CD4-positive, CD25-positive, alpha-beta regulatory T cell (primary cell): ENCODE data around the gene LAMB1. TPM values are rescaled to one million over a fixed set of nuclear protein-coding genes. Genes with fewer than 3 reads are reported as not detected.
A peak's percentile ranks its signal among the peaks of the same experiment; 100 is the strongest.
"Not testable (repeated sequence)": the region's sequence is repeated elsewhere in the genome, so short reads cannot be mapped to it uniquely, and the experiment has no call there.

Experiments
- ATAC-seq, 2 donors: fragments of 150-1000 bp; cut with Tn5 transposase; one replicate each; pipeline ENCODE4 v1.10.0; 2021; ENCODE audit warnings: low read depth in 2 of 2, moderate number of reproducible peaks in 2 of 2, moderate library complexity in 1 of 2
- DNase-seq, 3 donors: peaks; one replicate each; pipeline versions ENCODE4 v3.0.0 to v3.0.0-alpha.2; 2012 to 2022; ENCODE audit warnings: mixed read lengths in 1 of 3
- H3K27ac ChIP-seq: one replicate; pipeline ENCODE4 v1.7.0; 2013; ENCODE audit warnings: mild to moderate bottlenecking, low read length; ENCODE audit not compliant: insufficient read depth, poor library complexity, severe bottlenecking
- H3K27me3 ChIP-seq: one replicate; pipeline ENCODE4 v1.7.0; 2013; ENCODE audit warnings: low read length; ENCODE audit not compliant: control insufficient read depth, insufficient read depth
- H3K36me3 ChIP-seq: one replicate; pipeline ENCODE4 v1.7.0; 2013; ENCODE audit warnings: mild to moderate bottlenecking, low read length, moderate library complexity; ENCODE audit not compliant: control insufficient read depth, insufficient read depth
- H3K4me1 ChIP-seq: 2 replicates; pipeline ENCODE4 v1.7.0; 2013; ENCODE audit warnings: mild to moderate bottlenecking, low read length; ENCODE audit not compliant: insufficient read depth, control insufficient read depth, poor library complexity, severe bottlenecking
- H3K4me3 ChIP-seq: one replicate; pipeline ENCODE4 v1.7.0; 2013; ENCODE audit warnings: low read depth, mild to moderate bottlenecking, low read length, moderate library complexity
- H3K9me3 ChIP-seq, 2 experiments: 1 replicate in 1 of 2; 2 replicates in 1 of 2; pipeline ENCODE4 v1.7.0; 2013; ENCODE audit warnings: low read length in 2 of 2, mild to moderate bottlenecking in 1 of 2, moderate library complexity in 1 of 2; ENCODE audit not compliant: control insufficient read depth in 2 of 2
- H3K27ac Mint-ChIP-seq, 3 donors: one replicate each; pipeline ENCODE4 v1.8.0; 2020 to 2022; ENCODE audit warnings: mild to moderate bottlenecking in 3 of 3, mixed read lengths in 3 of 3, moderate library complexity in 2 of 3
- H3K27me3 Mint-ChIP-seq: one replicate; pipeline ENCODE4 v1.8.0; 2022; ENCODE audit warnings: mild to moderate bottlenecking, mixed read lengths
- H3K36me3 Mint-ChIP-seq: one replicate; pipeline ENCODE4 v1.8.0; 2020; ENCODE audit warnings: mixed read lengths
- H3K4me1 Mint-ChIP-seq, 4 donors: one replicate each; pipeline ENCODE4 v1.8.0; 2020 to 2022; ENCODE audit warnings: mixed read lengths in 4 of 4, mild to moderate bottlenecking in 1 of 4
- H3K4me3 Mint-ChIP-seq, 4 donors: one replicate each; pipeline ENCODE4 v1.8.0; 2020 to 2022; ENCODE audit warnings: mild to moderate bottlenecking in 4 of 4, mixed read lengths in 4 of 4, moderate library complexity in 3 of 4
- H3K9me3 Mint-ChIP-seq, 7 donors: one replicate each; pipeline ENCODE4 v1.8.0; 2020 to 2022; ENCODE audit warnings: mixed read lengths in 7 of 7, mild to moderate bottlenecking in 3 of 7, moderate library complexity in 2 of 7
- polyA plus RNA-seq, 4 donors: library from polyadenylated mRNA; unstranded; fragments of 300-500 nt; fragmentation: Illumina TruSeq; gene quantifications; one replicate each; pipeline ENCODE4 v1.2.3, GENCODE V29; 2021
- total RNA-seq: library from RNA; stranded (reverse); gene quantifications from one replicate; pipeline ENCODE4 v1.2.3, GENCODE V29; 2022

LAMB1 gene
- total and polyA plus RNA-seq, 5 donors from 2014 or later = 0.24 to 0.82 (median 0.62) TPM; not detected in 1

DNA sequence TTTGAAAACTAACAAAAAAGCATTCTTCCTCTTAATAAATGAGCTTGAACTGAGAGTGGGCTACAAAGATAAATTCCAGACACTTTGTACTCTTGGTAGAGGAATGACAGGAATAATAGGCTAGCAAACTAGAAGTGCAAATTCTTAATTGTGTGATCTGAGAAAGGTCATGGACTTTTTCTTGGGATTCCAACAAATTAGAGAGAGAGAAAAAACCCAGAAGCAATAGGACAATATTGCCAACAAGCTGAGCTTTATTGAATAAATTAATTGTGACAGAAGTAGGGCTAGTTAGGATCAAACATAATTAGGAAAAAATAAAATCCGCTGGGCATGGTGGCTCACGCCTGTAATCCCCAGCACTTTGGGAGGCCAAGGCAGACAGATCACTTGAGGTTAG is 41.4 kb upstream of the LAMB1 start:
- peaks cover 4% of the 10 kb centered on the region for H3K27me3 ChIP-seq
- no peak for DNase-seq
- H3K4me1 ChIP-seq = no peaks in the 10 kb centered on the region
- no peak overlapping the region for H3K27ac ChIP-seq
- peaks cover 25% of the 10 kb centered on the region for H3K27me3 Mint-ChIP-seq
- no peak overlapping the region for H3K4me3 Mint-ChIP-seq
- no peak overlapping the region for H3K27ac Mint-ChIP-seq
- H3K4me3 ChIP-seq = no peak overlapping the region
- no peaks in the 10 kb centered on the region for H3K36me3 Mint-ChIP-seq
- H3K9me3 ChIP-seq = no peaks in the 10 kb centered on the region
- H3K9me3 Mint-ChIP-seq = peaks cover 0 to 3% (median 0%) of the 10 kb centered on the region in 7 donors
- no peaks in the 10 kb centered on the region for H3K36me3 ChIP-seq
- no peak for ATAC-seq
- H3K4me1 Mint-ChIP-seq = peaks cover 0 to 5% (median 1%) of the 10 kb centered on the region in 4 donors

DNA sequence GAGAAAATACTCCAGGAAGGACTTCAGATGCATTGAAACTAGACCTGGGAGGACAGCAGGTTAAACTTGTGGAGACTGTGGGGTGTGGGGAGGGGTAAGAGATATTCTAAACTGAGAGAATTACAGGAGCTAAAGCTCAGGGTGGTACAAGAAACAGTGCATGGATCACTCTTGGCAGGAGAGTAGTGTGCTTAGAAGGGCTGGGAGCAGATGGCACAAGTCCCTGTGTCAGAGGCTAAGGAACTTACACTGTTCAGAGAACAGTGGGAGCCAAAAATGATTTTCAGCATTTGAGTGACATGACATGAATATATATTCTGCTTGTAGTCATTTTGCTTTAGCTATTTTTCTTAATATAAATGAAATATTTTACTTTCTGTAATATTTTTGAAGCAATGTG is 36.0 kb upstream of the LAMB1 start:
- no peaks in the 10 kb centered on the region for H3K36me3 Mint-ChIP-seq
- H3K27me3 Mint-ChIP-seq = peaks cover 20% of the 10 kb centered on the region
- no peak for DNase-seq
- Histone ChIP-seq H3K4me1 (no peaks in the 10 kb centered on the region), H3K36me3 (no peaks in the 10 kb centered on the region), H3K27me3 (peaks cover 6% of the 10 kb centered on the region), H3K27ac (no peak overlapping the region), H3K4me3 (no peak overlapping the region), H3K9me3 (no peaks in the 10 kb centered on the region)
- no peak overlapping the region for H3K27ac Mint-ChIP-seq
- no peak overlapping the region for H3K4me3 Mint-ChIP-seq
- H3K9me3 Mint-ChIP-seq = peaks cover 0 to 3% (median 0%) of the 10 kb centered on the region in 7 donors
- ATAC-seq = no peak
- no peaks in the 10 kb centered on the region for H3K4me1 Mint-ChIP-seq

DNA sequence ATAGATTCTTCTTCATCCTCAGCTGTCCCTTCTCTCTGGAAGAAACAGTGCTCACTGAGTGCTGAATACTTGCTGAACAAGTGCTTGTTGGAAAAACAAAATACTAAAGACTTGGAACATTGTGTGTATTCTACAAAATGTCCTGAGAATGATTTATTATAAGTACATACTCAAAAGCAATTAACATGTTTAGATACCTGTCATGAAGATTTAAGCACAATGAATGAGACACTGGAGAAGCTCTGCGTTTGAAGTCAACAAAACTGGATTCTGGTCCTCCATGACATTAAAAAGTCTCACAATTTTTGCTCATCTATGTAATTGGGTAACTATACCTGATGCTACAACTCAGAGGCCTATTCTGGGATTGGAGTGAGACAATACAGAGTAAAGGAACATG is 34.8 kb upstream of the LAMB1 start:
- no peaks in the 10 kb centered on the region for H3K4me1 ChIP-seq
- H3K4me3 ChIP-seq = no peak overlapping the region
- H3K4me3 Mint-ChIP-seq = no peak overlapping the region
- H3K27me3 ChIP-seq = peaks cover 6% of the 10 kb centered on the region
- no peak overlapping the region for H3K27ac Mint-ChIP-seq
- ATAC-seq (no peak), DNase-seq (no peak)
- H3K36me3 Mint-ChIP-seq = no peaks in the 10 kb centered on the region
- peaks cover 0 to 3% (median 0%) of the 10 kb centered on the region in 7 donors for H3K9me3 Mint-ChIP-seq
- no peaks in the 10 kb centered on the region for H3K36me3 ChIP-seq
- no peaks in the 10 kb centered on the region for H3K4me1 Mint-ChIP-seq
- no peak overlapping the region for H3K27ac ChIP-seq
- H3K9me3 ChIP-seq = no peaks in the 10 kb centered on the region
- peaks cover 20% of the 10 kb centered on the region for H3K27me3 Mint-ChIP-seq

DNA sequence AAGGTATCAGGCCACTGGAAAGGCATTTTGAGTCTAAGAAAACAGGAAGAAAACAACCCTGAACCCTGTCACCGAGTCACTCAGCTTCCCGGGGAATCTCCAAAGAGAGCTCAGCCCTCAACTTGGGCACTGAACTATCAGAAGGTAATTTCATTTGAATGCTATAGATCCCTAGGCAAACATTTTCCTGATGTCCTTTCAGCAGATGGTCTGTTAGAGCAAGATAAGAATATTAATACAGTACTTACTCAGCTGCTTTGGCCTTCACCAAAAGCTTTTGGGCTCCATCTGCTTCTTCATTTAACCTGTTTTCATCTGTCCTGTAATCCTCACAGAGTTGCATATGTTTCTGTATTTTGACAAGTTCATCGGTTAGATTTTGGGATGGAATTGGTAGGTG is 34.2 kb upstream of the LAMB1 start:
- Mint-ChIP-seq H3K36me3 (no peaks in the 10 kb centered on the region), H3K9me3 (peaks cover 0 to 3% (median 0%) of the 10 kb centered on the region in 7 donors), H3K4me1 (no peaks in the 10 kb centered on the region), H3K27me3 (peaks cover 15% of the 10 kb centered on the region), H3K4me3 (no peak overlapping the region), H3K27ac (no peak overlapping the region)
- Histone ChIP-seq H3K27ac (no peak overlapping the region), H3K4me1 (no peaks in the 10 kb centered on the region), H3K36me3 (no peaks in the 10 kb centered on the region), H3K27me3 (peaks cover 6% of the 10 kb centered on the region), H3K9me3 (no peaks in the 10 kb centered on the region), H3K4me3 (no peak overlapping the region)
- no peak for ATAC-seq
- no peak for DNase-seq

DNA sequence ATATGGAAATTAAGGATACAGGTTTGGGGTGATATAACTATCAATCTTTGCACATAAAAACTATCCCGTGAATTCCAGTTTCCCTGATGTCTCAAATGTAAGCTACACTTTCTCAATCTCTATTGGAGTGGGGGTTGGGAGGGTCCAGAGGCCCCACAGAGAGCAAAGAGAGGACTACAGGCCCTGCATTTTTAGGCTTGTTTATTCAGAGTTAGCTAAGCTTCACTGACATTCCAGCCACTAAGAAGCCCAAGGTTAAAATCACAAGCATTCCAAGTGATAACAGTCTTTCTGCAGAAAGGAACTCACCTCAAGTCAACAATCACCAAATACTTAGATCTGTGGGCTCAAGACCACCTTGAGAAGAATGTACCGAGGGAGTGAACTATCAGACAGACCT is 31.6 kb upstream of the LAMB1 start:
- no peak for DNase-seq
- ATAC-seq = no peak
- Histone ChIP-seq H3K36me3 (no peaks in the 10 kb centered on the region), H3K4me3 (no peak overlapping the region), H3K9me3 (no peaks in the 10 kb centered on the region), H3K27me3 (peaks cover 2% of the 10 kb centered on the region), H3K27ac (no peak overlapping the region), H3K4me1 (no peaks in the 10 kb centered on the region)
- no peaks in the 10 kb centered on the region for H3K4me1 Mint-ChIP-seq
- H3K4me3 Mint-ChIP-seq = no peak overlapping the region
- H3K9me3 Mint-ChIP-seq = no peaks in the 10 kb centered on the region
- H3K36me3 Mint-ChIP-seq = no peaks in the 10 kb centered on the region
- H3K27me3 Mint-ChIP-seq = no peaks in the 10 kb centered on the region
- no peak overlapping the region for H3K27ac Mint-ChIP-seq

DNA sequence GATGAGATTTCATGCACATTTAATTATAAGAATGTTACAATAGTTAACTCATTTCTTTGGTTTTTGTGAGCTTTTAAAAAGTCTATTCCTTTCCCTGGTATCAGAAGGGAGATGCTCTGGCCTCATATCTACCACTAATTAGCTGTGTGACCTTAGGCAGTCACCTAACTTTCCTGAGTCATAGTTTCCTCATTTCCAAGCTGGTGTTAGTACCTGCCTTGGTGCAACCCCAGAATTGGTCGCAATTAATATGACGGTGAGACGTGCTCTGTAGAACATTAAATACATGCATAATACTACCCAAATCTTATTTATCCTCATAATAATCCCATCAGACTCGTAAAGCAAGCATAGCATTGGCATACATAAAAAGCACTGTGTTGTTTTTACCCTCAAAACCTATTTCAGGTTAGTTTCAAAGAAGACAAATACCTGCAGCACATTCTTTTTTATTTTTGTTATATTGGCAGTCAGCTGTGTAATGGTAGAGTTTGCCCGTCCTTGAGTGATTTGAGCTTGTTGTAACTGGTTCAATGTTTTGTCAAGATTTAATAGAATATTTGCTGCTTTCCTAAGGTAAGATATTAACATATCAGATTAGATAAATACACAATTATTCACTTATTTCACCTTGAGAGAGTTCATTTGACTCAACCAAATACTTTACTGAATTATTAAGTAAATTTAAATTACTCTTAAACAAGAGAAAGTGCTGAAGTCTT is 31.0 kb upstream of the LAMB1 start:
- Mint-ChIP-seq H3K4me1 (no peaks in the 10 kb centered on the region), H3K27ac (no peak overlapping the region), H3K27me3 (peaks cover 3% of the 10 kb centered on the region), H3K36me3 (no peaks in the 10 kb centered on the region), H3K4me3 (no peak overlapping the region), H3K9me3 (no peaks in the 10 kb centered on the region)
- Histone ChIP-seq H3K4me3 (no peak overlapping the region), H3K4me1 (no peaks in the 10 kb centered on the region), H3K27me3 (peaks cover under 1% of the 10 kb centered on the region), H3K36me3 (no peaks in the 10 kb centered on the region), H3K27ac (no peak overlapping the region), H3K9me3 (no peaks in the 10 kb centered on the region)
- DNase-seq = no peak
- no peak for ATAC-seq

DNA sequence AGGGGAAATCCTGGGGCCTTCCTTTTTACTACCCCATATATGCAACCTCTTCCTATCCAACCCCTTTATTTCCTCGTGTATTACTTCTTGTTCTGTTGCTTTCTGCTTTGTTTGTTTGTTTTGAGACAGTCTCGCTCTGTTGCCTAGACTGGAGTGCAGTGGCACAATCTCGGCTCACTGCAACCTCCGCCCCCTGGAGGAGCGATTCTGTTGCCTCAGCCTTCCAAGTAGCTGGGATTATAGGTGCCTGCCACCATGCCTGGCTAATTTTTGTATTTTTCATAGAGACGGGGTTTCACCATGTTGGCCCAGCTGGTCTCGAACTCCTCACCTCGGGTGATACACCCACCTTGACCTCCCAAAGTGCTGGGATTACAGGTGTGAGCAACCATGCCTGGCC is 30.3 kb upstream of the LAMB1 start:
- ATAC-seq, H3K27me3 Mint-ChIP-seq: not testable (repeated sequence)

DNA sequence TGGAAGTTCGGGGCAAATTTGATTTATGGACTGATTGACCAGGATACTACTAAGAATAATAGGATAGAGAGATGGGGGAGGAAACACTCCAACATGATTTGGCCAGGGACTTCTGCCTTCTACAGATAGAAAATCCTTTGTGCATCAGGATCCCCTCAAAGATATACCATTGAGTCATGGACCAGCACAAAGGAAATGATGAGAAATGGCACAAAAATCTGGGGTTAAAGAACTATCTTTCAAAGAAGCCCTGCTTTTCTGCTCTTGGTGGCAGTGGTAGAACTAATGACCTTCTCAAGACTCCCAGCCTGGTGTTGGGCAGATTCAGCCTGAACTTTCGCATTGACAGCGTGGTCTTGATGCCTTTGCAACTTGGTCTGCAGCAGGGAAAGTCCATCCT is 27.6 kb upstream of the LAMB1 start:
- H3K4me3 ChIP-seq = no peak overlapping the region
- DNase-seq = no peak
- peak overlapping the region in 1 of 3 donors; percentile 45 for H3K27ac Mint-ChIP-seq
- peaks cover 5% of the 10 kb centered on the region for H3K27me3 Mint-ChIP-seq
- H3K9me3 ChIP-seq = no peaks in the 10 kb centered on the region
- no peaks in the 10 kb centered on the region for H3K4me1 Mint-ChIP-seq
- no peak for ATAC-seq
- no peak overlapping the region for H3K27ac ChIP-seq
- peaks cover 0 to 2% (median 0%) of the 10 kb centered on the region in 7 donors for H3K9me3 Mint-ChIP-seq
- H3K36me3 ChIP-seq = no peaks in the 10 kb centered on the region
- no peak overlapping the region for H3K4me3 Mint-ChIP-seq
- H3K36me3 Mint-ChIP-seq = no peaks in the 10 kb centered on the region
- H3K27me3 ChIP-seq = no peaks in the 10 kb centered on the region
- H3K4me1 ChIP-seq = no peaks in the 10 kb centered on the region

More for the DNA sequence above, 30.3 kb upstream of the LAMB1 start:
- not testable (repeated sequence) for H3K4me3 Mint-ChIP-seq, H3K4me1 ChIP-seq, H3K4me1 Mint-ChIP-seq, H3K9me3 ChIP-seq, DNase-seq, H3K27me3 ChIP-seq, H3K36me3 ChIP-seq, H3K4me3 ChIP-seq, H3K27ac Mint-ChIP-seq, H3K9me3 Mint-ChIP-seq, H3K27ac ChIP-seq, H3K36me3 Mint-ChIP-seq
